Measurements from ENCODE around the gene CMTR1.
"Not testable (repeated sequence)": the region's sequence is repeated elsewhere in the genome, so short reads cannot be mapped to it uniquely, and the experiment has no call there.

Gene CMTR1

GRCh38 chr6:37435373-37435772, 2.4 kb downstream of the CMTR1 start:
- DNase-seq (ENCODE audit: low spot score), result no peak
- no peak for TF ChIP-seq CTCF (IDR thresholded peaks at IDR 0.05; ENCODE audit: extremely low read depth, missing control alignments)

- no peak for DNase-seq (ENCODE audit: low spot score)
- no peak for TF ChIP-seq CTCF (IDR thresholded peaks at IDR 0.05; ENCODE audit: extremely low read depth, missing control alignments)
Observed at GRCh38 chr6:37435816-37436215, 2.8 kb downstream of the CMTR1 start.

- DNase-seq (ENCODE audit: low spot score), result no peak
- TF ChIP-seq CTCF (IDR thresholded peaks at IDR 0.05; ENCODE audit: extremely low read depth, missing control alignments), result no peak
Observed at GRCh38 chr6:37438930-37439329, 5.9 kb downstream of the CMTR1 start.

- no peak for DNase-seq (ENCODE audit: low spot score)
- no peak for TF ChIP-seq CTCF (IDR thresholded peaks at IDR 0.05; ENCODE audit: extremely low read depth, missing control alignments)
Observed at GRCh38 chr6:37441651-37442050, 8.6 kb downstream of the CMTR1 start.

GRCh38 chr6:37442416-37443215, 9.6 kb downstream of the CMTR1 start:
- no peak for TF ChIP-seq CTCF (IDR thresholded peaks at IDR 0.05; ENCODE audit: extremely low read depth, missing control alignments)
- DNase-seq (ENCODE audit: low spot score), result no peak

GRCh38 chr6:37443216-37443542, 10.2 kb downstream of the CMTR1 start:
- not testable (repeated sequence) for DNase-seq (ENCODE audit: low spot score)

GRCh38 chr6:37449984-37450383, 17.0 kb downstream of the CMTR1 start:
- no peak for TF ChIP-seq CTCF (IDR thresholded peaks at IDR 0.05; ENCODE audit: extremely low read depth, missing control alignments)
- DNase-seq (ENCODE audit: low spot score), result no peak
